MM.1S (cell line): Measurements from ENCODE around the gene CHST3.

Experiments
- CTCF ChIP-seq: fragments of 300-600 bp; sonication (generic); IDR thresholded peaks from 2 replicates; pipeline ENCODE4 v1.5.1; 2016; ENCODE audit warnings: antibody characterized with exemption, low read length, mixed read lengths
- EZH2 ChIP-seq: fragments of 300-600 bp; sonication (generic); optimal IDR thresholded peaks from 2 replicates; pipeline ENCODE3; 2017; ENCODE audit warnings: low read depth, mild to moderate bottlenecking, antibody characterized with exemption, low read length, mixed read lengths
- EZH2phosphoT487 ChIP-seq: fragments of 300-600 bp; sonication (generic); IDR thresholded peaks from 2 replicates; pipeline ENCODE4 v1.6.1; 2018; ENCODE audit warnings: antibody characterized with exemption, low read length

GRCh38 chr10:71957546-71958275, 6.5 kb upstream of the CHST3 start:
- TF ChIP-seq EZH2phosphoT487 (no peak), CTCF (no peak), EZH2 (no peak)
